NCI-H1436 treated with DMSO at 0.1 percent for 48 hours (cell line): ENCODE results near the gene HSF4.
"Not testable (repeated sequence)": the region's sequence is repeated elsewhere in the genome, so short reads cannot be mapped to it uniquely, and the experiment has no call there.

Experiments
- DNase-seq: peaks from one replicate; lab custom pipeline; 2025; lab: John Stamatoyannopoulos, UW

HSF4 gene

GRCh38 chr16:67164599-67165061 lies at the start of gene HSF4:
Gene HSF4 (plus strand): TSS chr16:67164745. CDS start chr16:67164812, 67 bp downstream.
- no peak for DNase-seq

- no peak for DNase-seq
Measured at GRCh38 chr16:67114793-67115192, 49.8 kb upstream of the HSF4 start.

- DNase-seq, result no peak
Measured at GRCh38 chr16:67115639-67116038, 48.9 kb upstream of the HSF4 start.

- DNase-seq, result no peak
Measured at GRCh38 chr16:67116388-67117311, 47.9 kb upstream of the HSF4 start.

GRCh38 chr16:67117716-67118115 lies 46.8 kb upstream of the HSF4 start:
- DNase-seq, result no peak

GRCh38 chr16:67120025-67120424 lies 44.5 kb upstream of the HSF4 start:
- DNase-seq, result no peak

- not testable (repeated sequence) for DNase-seq
Measured at GRCh38 chr16:67122799-67123198, 41.7 kb upstream of the HSF4 start.

- DNase-seq, result no peak
Measured at GRCh38 chr16:67128417-67128816, 36.1 kb upstream of the HSF4 start.

- no peak for DNase-seq
Measured at GRCh38 chr16:67128887-67129286, 35.7 kb upstream of the HSF4 start.

- no peak for DNase-seq
Measured at GRCh38 chr16:67129422-67129821, 35.1 kb upstream of the HSF4 start.

GRCh38 chr16:67137605-67138004 lies 26.9 kb upstream of the HSF4 start:
- no peak for DNase-seq

GRCh38 chr16:67141391-67141790 lies 23.2 kb upstream of the HSF4 start:
- no peak for DNase-seq

GRCh38 chr16:67142342-67142741 lies 22.2 kb upstream of the HSF4 start:
- DNase-seq, result no peak

- no peak for DNase-seq
Measured at GRCh38 chr16:67144943-67145342, 19.6 kb upstream of the HSF4 start.

- no peak for DNase-seq
Measured at GRCh38 chr16:67145746-67146145, 18.8 kb upstream of the HSF4 start.

- no peak for DNase-seq
Measured at GRCh38 chr16:67146523-67147357, 17.8 kb upstream of the HSF4 start.

GRCh38 chr16:67147437-67148140 lies 17.0 kb upstream of the HSF4 start:
- no peak for DNase-seq

GRCh38 chr16:67148221-67148620 lies 16.3 kb upstream of the HSF4 start:
- DNase-seq, result no peak

GRCh38 chr16:67148656-67149275 lies 15.8 kb upstream of the HSF4 start:
- DNase-seq, result no peak

- DNase-seq, result no peak
Measured at GRCh38 chr16:67149276-67150046, 15.1 kb upstream of the HSF4 start.
